Smooth muscle cell (in vitro differentiated cells): ENCODE measurements around the gene IFNLR1. TPM values are rescaled to one million over a fixed set of nuclear protein-coding genes. Genes with fewer than 3 reads are reported as not detected.

Experiments used
- DNase-seq: peaks from one replicate; lab custom pipeline; 2025; ENCODE audit not compliant: unreplicated experiment; lab: John Stamatoyannopoulos, UW
- H2AFZ ChIP-seq: fragments of 200-600 bp; sonication (generic); 2 replicates; pipeline ENCODE4 v1.6.0; 2016; ENCODE audit warnings: antibody characterized with exemption, low read depth, mild to moderate bottlenecking
- H3F3A ChIP-seq: fragments of 200-600 bp; sonication (generic); 2 replicates; pipeline ENCODE4 v1.6.0; 2017; ENCODE audit warnings: antibody characterized with exemption, low read depth
- H3K27ac ChIP-seq: fragments of 200-600 bp; sonication (generic); 2 replicates; pipeline ENCODE4 v1.5.1; 2016; ENCODE audit warnings: low read depth, mild to moderate bottlenecking
- H3K27me3 ChIP-seq: fragments of 200-600 bp; sonication (generic); 2 replicates; pipeline ENCODE4 v1.6.1; 2016; ENCODE audit warnings: low read depth, mild to moderate bottlenecking
- H3K36me3 ChIP-seq: fragments of 200-600 bp; sonication (generic); 2 replicates; pipeline ENCODE4 v1.5.1; 2016; ENCODE audit warnings: low read depth
- H3K4me1 ChIP-seq: fragments of 200-600 bp; sonication (generic); 2 replicates; pipeline ENCODE4 v1.5.1; 2016; ENCODE audit warnings: low read depth
- H3K4me2 ChIP-seq: fragments of 200-600 bp; sonication (generic); 2 replicates; pipeline ENCODE4 v1.6.0; 2016; ENCODE audit warnings: mild to moderate bottlenecking
- H3K4me3 ChIP-seq: fragments of 200-600 bp; sonication (generic); 2 replicates; pipeline ENCODE4 v1.5.1; 2016; ENCODE audit warnings: mild to moderate bottlenecking
- H3K79me2 ChIP-seq: fragments of 200-600 bp; sonication (generic); 2 replicates; pipeline ENCODE4 v1.6.0; 2016; ENCODE audit warnings: low read depth, mild to moderate bottlenecking
- H3K9ac ChIP-seq: fragments of 200-600 bp; sonication (generic); 2 replicates; pipeline ENCODE4 v1.6.0; 2016; ENCODE audit warnings: low read depth
- H3K9me3 ChIP-seq: fragments of 200-600 bp; sonication (generic); replicated peaks from 2 replicates; pipeline ENCODE4 v1.5.1; 2016; ENCODE audit warnings: low read depth
- H4K20me1 ChIP-seq: fragments of 200-600 bp; sonication (generic); 2 replicates; pipeline ENCODE4 v1.6.0; 2016; ENCODE audit warnings: low read depth
- WGBS: methylation state at CpG from one replicate; pipeline ENCODE4 v1.1.7; 2016; ENCODE audit warnings: low lambda C conversion rate; 5-methylcytosine and 5-hydroxymethylcytosine counted together
- polyA plus RNA-seq: library from polyadenylated mRNA; unstranded; fragments of >200 nt; fragmentation: Nextera tagmentation; extraction: Ambion mirVana; gene quantifications from 2 replicates; pipeline ENCODE4 v1.2.1, GENCODE V29; 2016
- total RNA-seq: library from RNA; depleted of rRNA; stranded (reverse); fragments of >200 nt; gene quantifications from 2 replicates; pipeline ENCODE4 v1.2.3, GENCODE V29; 2014
- TF ChIP-seq, protein P1 (sequence below): fragments of 200-600 bp; sonication (generic); IDR thresholded peaks from 2 replicates; pipeline ENCODE4 v1.5.1; 2017; ENCODE audit warnings: borderline replicate concordance, mild to moderate bottlenecking, antibody characterized with exemption; ENCODE audit not compliant: insufficient read depth, poor library complexity, severe bottlenecking

The IFNLR1 gene
- total and polyA plus RNA-seq, 2 experiments from 2014 or later: 0.25 to 0.67 TPM

DNA sequence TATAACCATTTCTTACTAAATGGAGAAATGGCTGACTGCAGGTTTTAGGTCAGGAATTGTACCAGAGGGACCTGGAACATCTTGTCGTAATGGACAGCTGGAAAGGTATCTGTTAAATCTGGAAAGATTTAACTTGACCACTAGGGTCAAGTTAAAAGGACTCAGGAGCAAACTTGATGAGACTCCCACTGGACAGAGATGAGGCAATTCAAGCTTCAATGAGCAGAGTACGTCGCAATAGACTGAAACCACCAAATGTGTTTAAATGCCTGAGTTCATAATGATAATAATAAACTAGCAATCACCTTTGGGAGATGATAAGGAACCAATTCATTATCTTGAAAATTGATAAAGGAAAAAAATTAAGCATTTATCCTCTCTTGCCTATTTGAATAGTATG is 8.7 kb downstream of the IFNLR1 start:
- 96% methylated on average over 3 of the region's 3 CpGs for WGBS
- no peak overlapping the region for H3K9ac ChIP-seq
- no peaks in the 10 kb centered on the region for H3F3A ChIP-seq
- no peak overlapping the region for H3K27ac ChIP-seq
- no peaks in the 10 kb centered on the region for H3K36me3 ChIP-seq
- no peaks in the 10 kb centered on the region for H3K79me2 ChIP-seq
- H3K4me3 ChIP-seq: no peak overlapping the region
- TF ChIP-seq, protein P1, sequence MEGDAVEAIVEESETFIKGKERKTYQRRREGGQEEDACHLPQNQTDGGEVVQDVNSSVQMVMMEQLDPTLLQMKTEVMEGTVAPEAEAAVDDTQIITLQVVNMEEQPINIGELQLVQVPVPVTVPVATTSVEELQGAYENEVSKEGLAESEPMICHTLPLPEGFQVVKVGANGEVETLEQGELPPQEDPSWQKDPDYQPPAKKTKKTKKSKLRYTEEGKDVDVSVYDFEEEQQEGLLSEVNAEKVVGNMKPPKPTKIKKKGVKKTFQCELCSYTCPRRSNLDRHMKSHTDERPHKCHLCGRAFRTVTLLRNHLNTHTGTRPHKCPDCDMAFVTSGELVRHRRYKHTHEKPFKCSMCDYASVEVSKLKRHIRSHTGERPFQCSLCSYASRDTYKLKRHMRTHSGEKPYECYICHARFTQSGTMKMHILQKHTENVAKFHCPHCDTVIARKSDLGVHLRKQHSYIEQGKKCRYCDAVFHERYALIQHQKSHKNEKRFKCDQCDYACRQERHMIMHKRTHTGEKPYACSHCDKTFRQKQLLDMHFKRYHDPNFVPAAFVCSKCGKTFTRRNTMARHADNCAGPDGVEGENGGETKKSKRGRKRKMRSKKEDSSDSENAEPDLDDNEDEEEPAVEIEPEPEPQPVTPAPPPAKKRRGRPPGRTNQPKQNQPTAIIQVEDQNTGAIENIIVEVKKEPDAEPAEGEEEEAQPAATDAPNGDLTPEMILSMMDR: no peak
- DNase-seq: no peak
- no peaks in the 10 kb centered on the region for H3K9me3 ChIP-seq
- no peak overlapping the region for H3K4me2 ChIP-seq
- peaks cover 9% of the 10 kb centered on the region for H3K27me3 ChIP-seq
- no peak overlapping the region for H2AFZ ChIP-seq
- no peaks in the 10 kb centered on the region for H3K4me1 ChIP-seq
- H4K20me1 ChIP-seq: no peaks in the 10 kb centered on the region

DNA sequence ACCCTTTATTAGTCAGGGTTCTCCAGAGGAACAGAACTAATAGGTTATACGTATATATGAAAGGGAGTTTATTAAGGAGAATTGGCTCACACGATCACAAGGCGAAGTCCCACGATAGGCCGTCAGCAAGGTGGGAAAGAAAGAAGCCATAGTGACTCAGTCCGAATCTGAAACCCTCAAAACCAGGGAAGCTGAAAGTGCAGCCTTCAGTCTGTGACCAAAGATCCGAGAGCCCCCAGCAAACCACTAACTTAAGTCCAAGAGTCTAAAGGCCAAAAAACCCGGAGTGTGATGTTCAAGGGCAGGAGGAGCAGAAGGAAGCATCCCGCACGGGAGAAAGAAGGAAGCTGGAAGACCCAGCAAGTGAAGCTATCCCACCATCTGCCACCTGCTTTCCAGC is 9.9 kb downstream of the IFNLR1 start:
- no peak overlapping the region for H3K4me2 ChIP-seq
- no peak for DNase-seq
- H3K4me1 ChIP-seq: no peaks in the 10 kb centered on the region
- H2AFZ ChIP-seq: no peak overlapping the region
- H3K9me3 ChIP-seq: no peaks in the 10 kb centered on the region
- no peak overlapping the region for H3K9ac ChIP-seq
- no peaks in the 10 kb centered on the region for H4K20me1 ChIP-seq
- H3K27me3 ChIP-seq: peaks cover 9% of the 10 kb centered on the region
- 94% methylated on average over 10 of the region's 10 CpGs for WGBS
- H3K79me2 ChIP-seq: no peaks in the 10 kb centered on the region
- H3K36me3 ChIP-seq: no peaks in the 10 kb centered on the region
- TF ChIP-seq, protein P1: no peak
- H3K27ac ChIP-seq: no peak overlapping the region
- no peaks in the 10 kb centered on the region for H3F3A ChIP-seq
- no peak overlapping the region for H3K4me3 ChIP-seq

DNA sequence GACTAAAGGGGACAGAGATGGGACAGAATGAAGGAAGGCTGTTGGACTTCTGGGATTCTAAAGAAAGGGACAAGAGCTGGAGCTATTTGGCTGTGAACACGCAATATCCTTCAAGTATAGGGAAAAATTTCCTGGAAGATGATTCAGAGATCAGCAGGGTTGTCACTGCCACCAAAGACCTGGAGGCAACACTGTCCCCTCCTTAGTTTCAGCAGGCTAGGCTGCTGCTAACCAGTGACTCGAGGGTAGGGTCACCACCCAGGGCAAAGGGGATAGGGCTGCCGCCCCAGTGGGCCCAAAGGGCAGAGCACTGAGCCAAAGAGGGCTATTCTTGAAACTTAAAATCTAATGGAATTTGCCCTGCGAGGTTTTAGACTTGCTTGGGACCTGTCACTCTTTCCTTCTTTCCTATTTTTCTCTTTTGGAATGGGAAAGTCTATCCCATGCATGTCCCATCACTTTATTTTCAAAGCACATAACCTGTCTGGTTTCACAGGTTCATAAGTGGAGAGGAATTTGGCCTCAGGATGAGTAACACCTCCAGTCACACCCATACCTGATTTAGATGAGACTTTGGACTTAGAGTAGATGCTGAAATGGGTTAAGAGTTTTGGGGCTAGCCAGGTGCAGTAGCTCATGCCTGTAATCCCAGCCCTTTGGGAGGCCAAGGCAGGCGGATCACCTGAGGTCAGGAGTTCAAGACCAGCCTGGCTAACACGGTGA is 11.9 kb downstream of the IFNLR1 start:
- Histone ChIP-seq H3K4me2 (no peak overlapping the region), H3F3A (no peaks in the 10 kb centered on the region), H3K36me3 (no peaks in the 10 kb centered on the region), H3K9ac (no peak overlapping the region), H3K4me3 (no peak overlapping the region), H2AFZ (no peak overlapping the region), H4K20me1 (no peaks in the 10 kb centered on the region), H3K4me1 (no peaks in the 10 kb centered on the region), H3K27ac (peak overlapping the region; percentile 23), H3K27me3 (peaks cover 9% of the 10 kb centered on the region), H3K79me2 (no peaks in the 10 kb centered on the region), H3K9me3 (no peaks in the 10 kb centered on the region)
- WGBS: 96% methylated on average over 6 of the region's 6 CpGs
- TF ChIP-seq, protein P1: no peak
- no peak for DNase-seq
